OCI-LY1 (cell line): ENCODE results near the gene FLT3.
"Not testable (repeated sequence)": the region's sequence is repeated elsewhere in the genome, so short reads cannot be mapped to it uniquely, and the experiment has no call there.

Experiments
- H2AFZ ChIP-seq: fragments of 200-600 bp; sonication (generic), shearing (Covaris generic); 2 replicates; pipeline ENCODE4 v1.6.0; 2014; ENCODE audit warnings: antibody characterized with exemption, mild to moderate bottlenecking, low read length
- H3F3A ChIP-seq: fragments of 200-600 bp; sonication (generic), shearing (Covaris generic); 2 replicates; pipeline ENCODE4 v1.6.0; 2014; ENCODE audit warnings: mild to moderate bottlenecking, antibody characterized with exemption, low read length, moderate library complexity; ENCODE audit not compliant: insufficient read depth
- H3K27ac ChIP-seq: fragments of 200-600 bp; sonication (generic); 2 replicates; pipeline ENCODE4 v1.5.1; 2014; ENCODE audit warnings: low read length, mixed run types, mild to moderate bottlenecking, low read depth; ENCODE audit not compliant: poor library complexity, severe bottlenecking
- H3K27me3 ChIP-seq: fragments of 200-600 bp; sonication (generic); 2 replicates; pipeline ENCODE4 v1.6.0; 2014; ENCODE audit warnings: antibody characterized with exemption, mild to moderate bottlenecking, low read length, moderate library complexity; ENCODE audit not compliant: insufficient read depth
- H3K36me3 ChIP-seq: fragments of 200-600 bp; sonication (generic); 2 replicates; pipeline ENCODE4 v1.6.1; 2014; ENCODE audit warnings: mild to moderate bottlenecking, antibody characterized with exemption, low read length, moderate library complexity, mixed read lengths; ENCODE audit not compliant: insufficient read depth
- H3K4me1 ChIP-seq: fragments of 200-600 bp; sonication (generic); 2 replicates; pipeline ENCODE4 v1.5.1; 2014; ENCODE audit warnings: mild to moderate bottlenecking, low read length, moderate library complexity; ENCODE audit not compliant: insufficient read depth, severe bottlenecking
- H3K4me2 ChIP-seq: fragments of 200-600 bp; sonication (generic), shearing (Covaris generic); 2 replicates; pipeline ENCODE4 v1.6.1; 2014; ENCODE audit warnings: low read length
- H3K4me3 ChIP-seq: fragments of 200-600 bp; sonication (generic); 2 replicates; pipeline ENCODE4 v1.5.1; 2014; ENCODE audit warnings: low read length, low read depth, mild to moderate bottlenecking, mixed read lengths; ENCODE audit not compliant: poor library complexity, severe bottlenecking
- H3K79me2 ChIP-seq: fragments of 200-600 bp; shearing (Covaris generic); 2 replicates; pipeline ENCODE4 v1.6.1; 2016; ENCODE audit warnings: mixed run types, low read length, mixed read lengths; ENCODE audit not compliant: insufficient read depth
- H3K9ac ChIP-seq: fragments of 200-600 bp; sonication (generic), shearing (Covaris generic); 2 replicates; pipeline ENCODE4 v1.6.1; 2014; ENCODE audit warnings: mild to moderate bottlenecking, low read length, mixed read lengths
- H3K9me2 ChIP-seq: fragments of 200-600 bp; sonication (generic), shearing (Covaris generic); 2 replicates; pipeline ENCODE4 v1.6.1; 2014; ENCODE audit warnings: low read depth, mild to moderate bottlenecking, low read length, mixed read lengths
- H3K9me3 ChIP-seq: fragments of 200-600 bp; shearing (Covaris generic); 2 replicates; pipeline ENCODE4 v1.6.1; 2014; ENCODE audit warnings: low read length, mixed read lengths
- H4K20me1 ChIP-seq: fragments of 200-600 bp; sonication (generic), shearing (Covaris generic); 2 replicates; pipeline ENCODE4 v1.6.0; 2016; ENCODE audit warnings: mild to moderate bottlenecking, low read length; ENCODE audit not compliant: insufficient read depth
- EZH2 ChIP-seq: fragments of 200-600 bp; sonication (generic), shearing (Covaris generic); IDR thresholded peaks from 2 replicates; pipeline ENCODE4 v1.8.0; 2017; ENCODE audit warnings: borderline replicate concordance, mixed run types, mild to moderate bottlenecking, antibody characterized with exemption, low read length, moderate library complexity, mixed read lengths
- TF ChIP-seq, protein P1 (sequence below): fragments of 200-600 bp; sonication (generic), shearing (Covaris generic); IDR thresholded peaks from 2 replicates; pipeline ENCODE4 v1.5.1; 2017; ENCODE audit warnings: mild to moderate bottlenecking, antibody characterized with exemption, low read length, moderate library complexity, mixed read lengths

Gene FLT3

DNA sequence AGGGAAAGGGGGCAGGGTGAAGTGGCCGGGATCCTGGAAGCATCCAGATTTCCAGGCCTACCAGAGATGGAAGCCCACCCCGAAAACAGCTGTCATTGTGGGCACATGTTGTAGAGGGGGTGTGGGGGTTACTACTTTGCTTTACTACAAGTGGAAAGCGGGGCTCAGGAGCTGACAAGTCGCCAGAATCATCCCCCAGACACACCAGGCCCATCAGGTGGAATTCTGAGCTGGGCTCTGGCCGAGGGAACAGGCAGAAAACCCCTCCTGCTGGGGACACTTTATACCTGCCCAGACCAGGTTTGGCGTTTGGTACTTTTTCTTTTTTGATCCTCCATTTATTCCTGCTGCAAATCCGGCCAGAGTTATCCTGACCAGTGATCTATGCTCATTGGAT is 135.0 kb downstream of the FLT3 start:
- Histone ChIP-seq H3K79me2 (no peaks in the 10 kb centered on the region), H3K4me2 (no peak overlapping the region), H3F3A (no peaks in the 10 kb centered on the region), H2AFZ (no peak overlapping the region), H3K27ac (no peak overlapping the region), H3K9me3 (no peaks in the 10 kb centered on the region), H4K20me1 (no peaks in the 10 kb centered on the region), H3K4me3 (no peak overlapping the region), H3K9me2 (no peaks in the 10 kb centered on the region), H3K4me1 (no peaks in the 10 kb centered on the region), H3K9ac (no peak overlapping the region), H3K27me3 (no peaks in the 10 kb centered on the region), H3K36me3 (no peaks in the 10 kb centered on the region)
- TF ChIP-seq EZH2: no peak
- TF ChIP-seq, protein P1, sequence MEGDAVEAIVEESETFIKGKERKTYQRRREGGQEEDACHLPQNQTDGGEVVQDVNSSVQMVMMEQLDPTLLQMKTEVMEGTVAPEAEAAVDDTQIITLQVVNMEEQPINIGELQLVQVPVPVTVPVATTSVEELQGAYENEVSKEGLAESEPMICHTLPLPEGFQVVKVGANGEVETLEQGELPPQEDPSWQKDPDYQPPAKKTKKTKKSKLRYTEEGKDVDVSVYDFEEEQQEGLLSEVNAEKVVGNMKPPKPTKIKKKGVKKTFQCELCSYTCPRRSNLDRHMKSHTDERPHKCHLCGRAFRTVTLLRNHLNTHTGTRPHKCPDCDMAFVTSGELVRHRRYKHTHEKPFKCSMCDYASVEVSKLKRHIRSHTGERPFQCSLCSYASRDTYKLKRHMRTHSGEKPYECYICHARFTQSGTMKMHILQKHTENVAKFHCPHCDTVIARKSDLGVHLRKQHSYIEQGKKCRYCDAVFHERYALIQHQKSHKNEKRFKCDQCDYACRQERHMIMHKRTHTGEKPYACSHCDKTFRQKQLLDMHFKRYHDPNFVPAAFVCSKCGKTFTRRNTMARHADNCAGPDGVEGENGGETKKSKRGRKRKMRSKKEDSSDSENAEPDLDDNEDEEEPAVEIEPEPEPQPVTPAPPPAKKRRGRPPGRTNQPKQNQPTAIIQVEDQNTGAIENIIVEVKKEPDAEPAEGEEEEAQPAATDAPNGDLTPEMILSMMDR: no peak

DNA sequence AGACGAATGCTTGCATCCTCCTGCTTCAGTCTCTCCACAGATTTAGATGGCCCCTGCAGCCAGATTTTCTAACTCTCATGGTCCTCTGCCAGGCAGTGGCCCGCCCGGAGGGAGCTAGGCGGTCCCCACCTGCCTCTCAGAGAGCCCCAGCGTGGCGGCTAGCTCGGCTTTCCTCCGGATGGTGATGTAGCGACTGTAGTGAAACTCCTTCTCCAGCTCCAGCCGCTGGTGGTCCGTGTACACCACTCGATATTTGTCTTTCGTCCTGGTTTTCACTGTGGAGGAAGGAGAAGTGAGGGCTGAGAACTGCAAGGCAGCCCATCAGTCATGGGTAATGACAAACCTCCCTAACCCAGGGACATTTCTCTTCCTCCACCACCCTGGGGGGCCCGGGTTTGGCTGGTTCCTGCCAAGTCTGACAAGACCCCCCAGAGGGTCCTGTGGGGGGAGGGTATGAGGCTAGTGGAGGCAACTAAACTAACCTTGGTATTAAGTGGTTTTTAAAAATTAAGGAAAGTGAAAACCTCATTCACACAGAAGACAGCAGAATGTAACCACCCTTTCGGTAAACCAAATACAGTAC is 135.5 kb downstream of the FLT3 start:
- H3K9me2 ChIP-seq: no peaks in the 10 kb centered on the region
- H3K9ac ChIP-seq: no peak overlapping the region
- H3K4me1 ChIP-seq: no peaks in the 10 kb centered on the region

DNA sequence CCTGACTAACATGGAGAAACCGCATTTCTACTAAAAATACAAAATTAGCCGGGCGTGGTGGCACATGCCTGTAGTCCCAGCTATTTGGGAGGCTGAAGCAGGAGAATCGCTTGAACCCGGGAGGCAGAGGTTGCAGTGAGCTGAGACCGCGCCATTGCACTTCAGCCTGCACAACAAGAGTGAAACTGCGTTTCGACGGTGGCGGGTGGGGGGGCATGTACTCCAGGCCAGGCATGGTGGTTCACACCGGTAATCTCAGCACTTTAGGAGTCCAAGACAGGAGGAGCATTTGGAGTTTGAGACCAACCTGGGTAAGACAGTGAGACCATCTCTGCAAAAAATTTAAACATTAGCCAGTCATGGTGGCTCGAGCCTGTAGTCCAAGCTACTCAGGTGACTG is 136.2 kb downstream of the FLT3 start:
- not testable (repeated sequence) for H3K4me2 ChIP-seq, H4K20me1 ChIP-seq, H3K79me2 ChIP-seq, H3K9ac ChIP-seq, H3K4me3 ChIP-seq, H3K27me3 ChIP-seq, H3F3A ChIP-seq, H3K9me2 ChIP-seq, H3K9me3 ChIP-seq, H2AFZ ChIP-seq, H3K27ac ChIP-seq, H3K4me1 ChIP-seq, H3K36me3 ChIP-seq

More for the DNA sequence above, 135.5 kb downstream of the FLT3 start:
- H4K20me1 ChIP-seq: no peaks in the 10 kb centered on the region
- H3F3A ChIP-seq: no peaks in the 10 kb centered on the region
- no peak overlapping the region for H3K4me2 ChIP-seq
- H2AFZ ChIP-seq: no peak overlapping the region
- TF ChIP-seq, protein P1: no peak
- TF ChIP-seq EZH2: no peak
- H3K9me3 ChIP-seq: no peaks in the 10 kb centered on the region
- no peaks in the 10 kb centered on the region for H3K79me2 ChIP-seq
- H3K36me3 ChIP-seq: no peaks in the 10 kb centered on the region
- no peak overlapping the region for H3K4me3 ChIP-seq
- H3K27me3 ChIP-seq: no peaks in the 10 kb centered on the region
- no peak overlapping the region for H3K27ac ChIP-seq

DNA sequence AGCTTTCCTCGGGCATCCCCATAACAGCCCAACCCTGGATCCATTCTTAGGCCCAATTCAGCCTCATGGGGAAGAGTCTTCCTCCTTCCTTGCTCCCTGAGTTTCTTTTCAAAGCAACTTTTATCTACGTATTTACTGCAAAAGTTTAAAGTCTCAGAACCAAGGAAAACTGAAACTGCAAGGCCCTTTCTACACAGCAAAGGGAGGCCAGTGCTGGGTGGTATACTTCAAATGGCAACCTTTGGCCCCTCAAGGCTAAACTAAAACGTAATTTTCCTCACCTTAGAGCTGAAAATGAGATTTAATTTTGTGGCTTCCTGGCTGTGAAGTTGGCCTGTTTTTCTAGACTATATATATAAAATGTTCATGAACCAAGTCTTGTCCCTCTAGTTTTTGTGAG is 136.9 kb downstream of the FLT3 start:
- H4K20me1 ChIP-seq: no peaks in the 10 kb centered on the region
- H3K27me3 ChIP-seq: no peaks in the 10 kb centered on the region
- TF ChIP-seq, protein P1: no peak

More for the DNA sequence above, 136.9 kb downstream of the FLT3 start:
- Histone ChIP-seq H3K4me3 (no peak overlapping the region), H3F3A (no peaks in the 10 kb centered on the region), H3K79me2 (no peaks in the 10 kb centered on the region), H3K4me1 (no peaks in the 10 kb centered on the region), H3K27ac (no peak overlapping the region), H3K9me3 (no peaks in the 10 kb centered on the region), H3K9ac (no peak overlapping the region), H3K4me2 (no peak overlapping the region), H3K9me2 (no peaks in the 10 kb centered on the region), H2AFZ (no peak overlapping the region), H3K36me3 (no peaks in the 10 kb centered on the region)
